Measurements from ENCODE around the gene KLHL29.

Gene KLHL29

DNA sequence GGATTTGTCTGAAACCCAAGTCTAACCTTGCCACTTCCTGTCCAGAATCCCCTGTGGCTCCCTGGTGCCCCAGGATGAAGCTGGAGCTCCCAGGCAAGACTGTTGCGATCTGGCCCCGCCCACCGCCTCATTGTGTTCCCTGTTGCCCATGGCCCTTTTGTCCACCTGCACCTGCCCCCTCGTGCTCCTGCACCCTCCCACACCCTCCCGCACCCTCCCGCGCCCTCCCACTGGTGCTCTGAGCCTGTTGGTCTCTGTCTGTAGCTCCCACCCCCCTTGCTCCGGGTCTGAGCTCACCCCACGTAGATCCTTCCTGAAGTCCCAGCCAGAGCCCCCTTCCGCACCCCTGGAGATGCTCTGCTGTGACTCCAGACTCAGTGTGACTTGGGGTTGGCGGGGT, 297.5 kb downstream of the KLHL29 start:
- no peak for DNase-seq (ENCODE audit: low read depth, low spot score)

DNA sequence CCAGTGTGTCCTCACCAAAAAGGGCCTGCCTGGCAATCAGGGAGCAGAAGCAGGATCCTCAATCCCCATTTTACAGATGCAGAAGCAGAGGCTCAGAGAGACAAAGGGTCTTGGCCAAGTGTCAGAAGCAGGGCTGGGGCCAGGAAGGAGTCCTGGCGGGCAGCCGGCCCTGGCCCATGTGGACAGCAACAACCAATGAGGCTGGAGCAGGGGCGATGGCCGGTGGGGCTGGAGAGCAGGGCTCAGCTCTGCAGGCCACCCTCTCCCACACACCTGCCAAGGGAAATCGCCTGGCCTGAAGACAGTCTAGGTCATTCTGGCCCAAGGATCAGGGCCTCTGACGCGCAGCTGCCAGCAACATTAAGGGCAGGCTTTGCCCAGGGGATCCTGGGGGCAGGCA, 298.0 kb downstream of the KLHL29 start:
- no peak for DNase-seq (ENCODE audit: low read depth, low spot score)

DNA sequence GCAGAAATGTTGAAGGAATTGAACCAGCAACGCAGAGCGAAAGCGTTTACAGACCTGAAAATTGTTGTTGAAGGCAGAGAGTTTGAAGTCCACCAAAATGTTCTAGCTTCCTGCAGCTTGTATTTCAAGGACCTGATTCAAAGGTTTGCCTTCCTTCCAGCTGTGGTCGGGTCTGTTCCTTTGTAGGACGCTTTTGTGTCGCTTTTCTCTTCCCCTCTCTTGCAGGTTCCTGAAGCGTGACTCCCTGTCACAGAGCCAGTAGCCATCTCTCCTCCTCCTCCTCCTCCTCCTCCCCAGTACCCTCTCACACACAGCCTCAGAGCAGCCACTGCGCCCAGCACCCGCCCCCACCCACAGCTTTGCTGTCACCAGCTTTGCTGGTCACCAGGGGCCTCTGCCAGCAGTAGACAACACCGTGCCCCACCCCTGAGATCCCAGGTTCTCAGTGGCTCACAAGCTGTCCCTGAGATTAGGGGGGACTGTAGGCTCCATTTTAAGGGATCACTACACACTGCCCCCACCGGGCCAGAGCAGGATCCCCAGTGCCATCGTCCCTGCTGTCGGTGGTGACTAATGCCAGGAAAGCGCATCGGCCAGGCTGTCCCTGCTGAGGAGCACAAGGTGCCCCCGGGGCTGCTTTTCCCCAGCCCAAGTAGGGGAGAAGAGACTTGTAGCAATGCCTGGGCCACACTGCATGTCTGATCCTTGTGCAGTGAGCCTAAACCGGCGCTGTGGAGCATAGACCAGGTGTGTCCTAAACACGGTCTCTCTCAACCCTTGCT, 299.6 kb downstream of the KLHL29 start:
- DNase-seq (ENCODE audit: low read depth, low spot score), result no peak

DNA sequence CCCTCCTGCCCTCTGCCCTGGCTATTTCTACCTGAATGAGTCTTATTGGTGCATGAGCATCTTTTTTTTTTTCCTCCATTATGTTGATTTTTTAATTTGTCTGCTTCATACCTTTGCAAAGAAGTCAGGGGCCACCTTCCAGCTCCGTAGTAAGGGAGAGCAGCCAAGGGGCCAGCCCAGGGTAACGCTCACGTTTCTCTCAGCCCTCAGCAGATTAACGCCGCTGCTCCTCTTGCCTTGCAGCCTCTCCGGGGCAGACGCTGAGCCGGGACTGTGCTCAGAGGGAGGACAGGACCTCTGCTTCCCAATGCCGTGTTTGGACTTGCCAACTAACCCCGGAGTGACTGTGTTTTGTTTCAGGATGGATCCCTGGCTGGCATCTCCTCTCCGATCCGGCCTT, 300.2 kb downstream of the KLHL29 start:
- DNase-seq (ENCODE audit: low read depth, low spot score), result no peak

DNA sequence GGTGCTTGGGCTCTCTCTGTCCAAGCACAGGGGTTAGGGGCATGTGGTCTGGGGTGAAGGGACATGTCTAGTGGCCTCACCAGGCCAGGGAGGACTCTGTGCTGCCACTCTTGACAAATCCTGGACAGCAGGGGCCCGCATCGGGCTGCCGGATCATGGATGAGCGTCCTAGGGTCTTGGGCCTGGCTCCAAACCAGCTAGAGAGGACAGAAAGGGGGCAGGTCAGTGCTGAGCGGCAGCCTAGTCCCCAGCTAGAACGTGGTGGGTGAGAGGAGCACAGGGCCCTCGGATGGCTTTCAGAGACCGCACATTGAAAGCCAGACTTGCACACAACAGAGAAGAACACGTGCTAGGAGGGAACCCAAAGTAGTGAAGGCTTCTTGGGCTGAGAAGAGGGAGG, 300.7 kb downstream of the KLHL29 start:
- DNase-seq (ENCODE audit: low read depth, low spot score), result no peak

DNA sequence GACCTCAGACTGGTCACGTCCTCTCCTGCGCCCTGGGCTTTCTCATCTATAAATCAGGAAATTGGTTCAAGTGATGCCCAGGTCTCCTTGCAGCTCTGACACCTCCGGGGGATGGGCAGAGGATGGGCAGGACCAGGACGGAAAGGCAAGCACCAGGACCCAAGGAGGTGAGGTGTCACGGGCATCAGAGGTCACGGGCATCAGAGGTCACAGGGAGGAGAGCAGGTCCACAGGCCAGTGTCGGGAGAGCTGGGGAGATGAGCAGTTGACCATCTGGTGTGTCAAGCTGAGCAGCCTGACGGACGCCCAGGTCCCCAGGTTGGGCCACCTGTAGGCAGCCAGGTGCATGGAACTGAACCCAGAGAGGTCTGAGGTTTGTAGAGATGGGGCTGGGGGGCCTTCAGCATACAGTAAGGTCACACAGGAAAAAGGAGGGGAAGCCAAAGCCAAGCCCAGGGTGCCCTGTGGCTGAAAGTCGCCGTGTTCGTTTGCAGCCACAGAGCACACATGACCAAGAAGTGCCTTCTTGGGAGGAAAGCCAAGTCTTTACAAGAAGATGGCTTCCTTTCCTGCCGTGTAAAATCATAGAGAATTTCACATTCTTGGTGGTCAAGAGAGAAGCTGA, 301.5 kb downstream of the KLHL29 start:
- no peak for DNase-seq (ENCODE audit: low read depth, low spot score)

DNA sequence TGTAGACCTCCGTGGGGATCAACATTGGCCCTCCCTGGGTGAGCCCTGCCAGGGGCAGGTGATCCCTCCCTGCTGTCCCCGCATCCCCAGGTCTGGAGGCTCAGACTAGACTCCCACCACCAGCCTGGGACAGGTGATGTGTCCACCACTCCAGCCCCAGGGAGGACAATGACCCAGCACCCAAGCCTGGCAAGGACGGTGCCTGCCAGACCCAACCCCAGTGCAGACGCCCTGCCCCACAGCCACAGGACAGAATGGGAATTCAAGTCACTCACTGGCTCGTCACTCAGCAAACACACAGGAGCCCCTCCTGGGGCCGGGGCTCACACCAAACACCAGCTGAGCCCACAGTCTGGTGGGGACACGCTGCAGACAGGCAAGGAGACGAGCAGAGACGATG, 302.2 kb downstream of the KLHL29 start:
- DNase-seq (ENCODE audit: low read depth, low spot score), result no peak

DNA sequence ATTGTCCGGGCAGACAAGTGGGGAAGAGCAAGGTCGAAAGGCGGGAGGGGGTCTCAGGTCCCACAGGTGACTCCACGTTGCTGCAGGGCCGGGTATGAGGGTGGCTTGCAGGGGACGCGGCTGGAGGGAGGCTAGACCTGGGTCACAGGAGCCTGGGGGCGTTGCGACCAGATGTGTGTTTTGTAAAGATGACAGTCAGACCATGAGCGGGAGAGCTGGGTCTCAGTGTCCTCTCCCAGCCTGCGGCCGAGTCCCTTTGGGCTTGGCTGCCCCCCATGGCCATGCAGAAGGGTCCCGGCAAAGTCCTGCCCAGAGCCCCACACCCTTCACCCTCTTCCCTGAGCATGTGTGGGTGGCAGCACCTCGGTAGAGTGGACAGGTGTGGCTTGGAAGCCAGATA, 302.7 kb downstream of the KLHL29 start:
- no peak for DNase-seq (ENCODE audit: low read depth, low spot score)

DNA sequence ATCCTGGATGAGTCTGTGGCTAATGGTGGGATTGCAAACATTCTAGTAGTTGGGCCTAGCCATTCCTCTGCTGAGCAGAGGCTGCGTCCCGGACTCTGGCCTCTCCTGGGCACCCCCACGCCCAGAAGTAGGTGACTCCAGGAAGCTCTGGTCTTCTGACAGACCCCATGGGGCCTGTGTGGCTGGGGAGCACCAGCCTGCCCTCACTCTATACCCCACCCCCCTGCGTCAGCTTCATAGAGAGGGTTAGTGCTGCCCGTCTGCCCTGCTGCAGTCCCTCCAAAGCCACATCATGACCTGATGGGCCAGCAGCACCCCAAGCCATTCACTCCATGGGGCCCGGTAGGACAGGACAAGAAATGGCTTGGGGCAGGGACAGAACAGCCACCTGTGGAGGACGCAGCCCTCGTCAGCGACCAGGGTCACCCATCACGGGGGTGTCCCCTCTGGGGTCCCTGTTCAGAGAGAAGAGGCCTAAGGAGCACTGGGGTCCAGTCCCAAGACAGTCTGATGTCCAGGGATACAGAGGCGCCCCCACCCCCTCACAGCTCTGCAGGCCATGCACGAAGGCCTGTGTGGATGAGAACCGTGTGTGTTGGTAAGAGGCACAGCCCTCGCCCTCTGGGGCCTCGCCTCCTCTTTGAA, 303.6 kb downstream of the KLHL29 start:
- no peak for DNase-seq (ENCODE audit: low read depth, low spot score)

DNA sequence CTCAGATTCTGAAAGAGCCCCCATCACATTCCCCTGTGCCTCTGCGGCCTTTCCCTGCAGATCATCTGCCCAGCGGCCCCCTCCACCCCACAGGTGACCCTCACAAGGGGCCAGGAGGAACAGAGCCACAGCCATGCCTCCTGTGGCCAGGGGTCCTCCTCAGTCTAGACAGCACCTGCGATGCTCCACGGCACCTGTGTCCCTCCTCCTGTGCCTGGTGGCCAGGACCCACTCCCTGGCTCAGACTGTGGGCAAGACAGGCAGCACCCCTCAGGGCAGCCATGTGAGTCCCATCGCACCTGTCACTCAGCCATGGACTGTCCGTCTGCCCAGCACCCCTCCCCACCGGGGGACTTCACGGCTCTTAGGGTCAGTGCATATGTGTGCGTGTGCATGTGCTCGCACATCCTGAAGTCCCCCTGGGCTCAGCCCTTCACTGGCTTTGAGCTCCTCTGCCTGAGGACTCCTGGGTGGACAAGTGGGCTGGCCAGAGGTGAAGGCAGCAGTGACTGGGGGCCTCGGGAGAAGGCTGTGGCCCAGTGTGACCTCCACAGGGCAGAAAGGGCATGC, 304.2 kb downstream of the KLHL29 start:
- no peak for DNase-seq (ENCODE audit: low read depth, low spot score)

DNA sequence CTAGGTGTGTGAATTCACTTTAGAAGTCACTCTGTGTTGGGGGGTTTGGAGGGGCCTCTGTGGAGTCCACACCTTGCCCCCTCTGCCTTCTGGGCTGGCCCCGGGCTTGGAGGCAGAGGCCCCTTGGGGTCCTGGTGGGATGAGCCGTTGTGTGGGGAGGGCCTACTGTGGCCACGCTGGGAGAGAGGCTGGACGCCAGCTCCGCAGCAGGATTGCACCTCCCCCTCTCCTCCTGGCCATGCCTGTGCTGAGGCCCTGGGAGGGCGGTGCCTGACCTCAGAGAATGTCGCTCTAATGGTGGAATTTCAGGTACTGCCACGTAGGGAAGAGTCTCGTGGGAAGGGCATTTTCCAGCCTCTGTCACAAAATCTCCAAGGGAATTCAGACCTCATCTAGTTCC, 304.9 kb downstream of the KLHL29 start:
- DNase-seq (ENCODE audit: low read depth, low spot score), result no peak

DNA sequence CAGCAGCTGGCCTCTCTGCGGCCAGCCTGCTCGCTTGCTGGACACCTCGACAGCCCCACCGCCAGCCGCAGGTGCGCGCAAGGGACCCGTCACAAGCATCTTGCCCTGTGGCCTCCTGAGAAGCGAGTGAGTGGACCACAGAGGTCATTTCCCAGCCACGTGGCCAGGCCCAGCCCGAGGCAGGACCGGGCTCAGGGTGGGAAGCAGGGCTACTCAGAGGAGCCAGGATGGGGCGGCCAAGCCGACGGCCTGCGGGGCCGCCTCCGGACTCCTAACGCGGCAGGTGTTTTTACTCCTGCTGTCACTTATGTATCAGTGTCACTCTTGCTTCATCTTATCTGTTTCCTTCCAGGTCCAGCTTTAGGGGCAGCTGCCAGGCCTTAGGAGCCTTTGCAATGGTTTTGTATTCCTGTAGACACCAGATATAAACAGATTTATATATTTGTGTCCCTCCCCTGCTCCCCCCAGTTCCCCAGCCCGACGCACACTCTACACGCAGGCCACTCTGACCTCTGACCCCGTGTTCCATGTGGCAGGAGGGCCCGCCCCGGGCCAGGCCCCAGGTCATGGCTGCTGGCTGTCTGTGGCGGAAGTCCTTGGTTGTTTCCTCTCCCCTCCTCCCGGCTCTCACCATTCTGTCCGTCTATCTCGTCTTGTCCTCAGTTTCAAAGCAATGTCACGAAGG, 305.6 kb downstream of the KLHL29 start:
- no peak for DNase-seq (ENCODE audit: low read depth, low spot score)

DNA sequence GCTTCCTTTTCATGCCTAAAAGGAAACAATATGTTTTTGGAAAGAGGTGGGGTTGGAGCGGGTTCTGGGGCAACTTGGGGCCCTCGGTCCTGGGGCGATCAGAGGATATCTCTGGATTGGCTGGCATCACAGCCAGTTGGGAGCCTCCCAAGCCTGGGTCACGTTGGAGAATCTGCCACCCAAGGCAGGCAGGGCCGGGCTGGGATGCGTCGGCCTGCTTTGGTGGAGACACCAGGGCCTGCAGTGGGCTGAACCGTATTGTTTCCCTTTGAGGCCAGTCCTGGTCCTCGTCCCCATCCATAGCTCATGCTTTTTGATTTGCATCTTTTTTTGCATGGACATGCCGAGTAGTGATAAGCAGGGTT, 306.1 kb downstream of the KLHL29 start:
- DNase-seq (ENCODE audit: low read depth, low spot score), result no peak

DNA sequence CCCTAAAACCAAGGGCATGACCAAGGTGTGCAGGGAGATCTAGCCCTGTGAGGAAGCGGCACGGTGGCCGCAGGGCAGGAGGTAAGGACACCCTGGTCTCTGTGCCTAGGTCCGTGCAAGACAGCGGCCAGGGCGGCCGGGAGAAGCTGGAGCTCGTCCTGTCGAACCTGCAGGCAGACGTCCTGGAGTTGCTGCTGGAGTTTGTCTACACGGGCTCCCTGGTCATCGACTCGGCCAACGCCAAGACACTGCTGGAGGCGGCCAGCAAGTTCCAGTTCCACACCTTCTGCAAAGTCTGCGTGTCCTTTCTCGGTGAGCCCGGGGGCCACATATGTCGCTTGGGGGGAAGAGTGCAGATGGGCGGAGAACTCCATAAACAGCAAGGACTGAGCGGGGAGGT, 306.6 kb downstream of the KLHL29 start:
- no peak for DNase-seq (ENCODE audit: low read depth, low spot score)

DNA sequence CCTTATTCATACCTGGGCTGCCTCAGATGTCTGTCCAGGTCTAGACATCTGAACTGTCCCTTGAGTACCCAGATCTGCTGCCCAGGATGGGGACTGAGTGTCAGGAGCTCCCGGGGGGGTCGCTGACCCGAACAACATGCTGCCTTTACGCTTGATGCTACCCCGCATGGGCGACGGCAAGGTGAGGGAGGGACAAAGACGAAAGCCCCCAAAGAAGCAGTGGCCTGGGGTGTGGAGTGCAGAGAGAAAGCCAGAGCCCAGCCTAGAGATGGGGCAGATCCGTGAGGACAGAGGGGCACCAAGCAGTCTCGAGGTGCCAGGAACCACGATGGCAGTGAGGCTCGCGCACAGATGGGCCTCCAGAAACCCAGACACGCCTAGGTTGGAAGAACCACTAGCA, 307.3 kb downstream of the KLHL29 start:
- DNase-seq (ENCODE audit: low read depth, low spot score), result no peak

DNA sequence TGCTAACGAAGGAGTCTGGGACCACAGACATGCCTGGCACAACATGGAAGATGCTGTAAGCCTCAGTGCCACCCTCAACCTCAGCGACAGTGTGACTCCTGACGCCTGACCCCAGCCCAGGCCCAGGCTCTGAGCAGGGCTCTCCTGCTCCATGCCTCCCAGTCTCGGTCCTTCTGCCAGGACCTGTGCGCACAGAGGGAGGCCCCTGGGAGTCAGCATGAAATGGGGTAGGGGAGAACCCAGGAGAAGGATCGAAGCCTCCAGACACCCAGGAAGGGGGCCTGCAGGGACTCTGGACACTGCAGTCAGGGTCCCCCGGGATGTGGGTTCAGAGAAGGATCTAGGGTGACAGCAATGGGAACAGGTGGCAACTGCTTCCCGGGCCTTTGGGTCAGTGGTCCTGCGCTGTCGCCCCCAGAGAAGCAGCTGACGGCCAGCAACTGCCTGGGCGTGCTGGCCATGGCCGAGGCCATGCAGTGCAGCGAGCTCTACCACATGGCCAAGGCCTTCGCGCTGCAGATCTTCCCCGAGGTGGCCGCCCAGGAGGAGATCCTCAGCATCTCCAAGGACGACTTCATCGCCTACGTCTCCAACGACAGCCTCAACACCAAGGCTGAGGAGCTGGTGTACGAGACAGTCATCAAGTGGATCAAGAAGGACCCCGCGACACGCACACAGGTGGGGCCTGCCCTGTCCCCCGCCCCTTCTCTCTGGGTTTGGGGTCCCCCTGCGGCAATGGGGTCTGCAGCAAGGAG, 308.0 kb downstream of the KLHL29 start:
- DNase-seq (ENCODE audit: low read depth, low spot score), result no peak

DNA sequence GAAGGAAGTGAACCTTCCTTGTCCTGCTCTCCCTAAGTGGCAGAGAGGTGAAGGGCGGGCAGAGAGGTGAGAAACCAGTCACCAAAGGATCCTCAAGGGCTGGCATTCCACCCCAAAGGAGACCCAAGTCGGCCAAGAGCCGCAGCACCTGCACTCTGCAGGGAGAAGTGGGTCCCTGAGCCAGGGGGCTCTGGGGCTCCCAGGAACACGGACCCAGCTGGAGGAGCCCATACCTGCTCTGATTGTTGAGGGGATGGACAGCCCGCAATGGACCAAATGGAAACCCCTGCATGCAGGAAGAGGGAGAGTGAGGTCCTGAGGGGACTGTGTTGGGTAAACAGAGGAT, 308.6 kb downstream of the KLHL29 start:
- no peak for DNase-seq (ENCODE audit: low read depth, low spot score)

DNA sequence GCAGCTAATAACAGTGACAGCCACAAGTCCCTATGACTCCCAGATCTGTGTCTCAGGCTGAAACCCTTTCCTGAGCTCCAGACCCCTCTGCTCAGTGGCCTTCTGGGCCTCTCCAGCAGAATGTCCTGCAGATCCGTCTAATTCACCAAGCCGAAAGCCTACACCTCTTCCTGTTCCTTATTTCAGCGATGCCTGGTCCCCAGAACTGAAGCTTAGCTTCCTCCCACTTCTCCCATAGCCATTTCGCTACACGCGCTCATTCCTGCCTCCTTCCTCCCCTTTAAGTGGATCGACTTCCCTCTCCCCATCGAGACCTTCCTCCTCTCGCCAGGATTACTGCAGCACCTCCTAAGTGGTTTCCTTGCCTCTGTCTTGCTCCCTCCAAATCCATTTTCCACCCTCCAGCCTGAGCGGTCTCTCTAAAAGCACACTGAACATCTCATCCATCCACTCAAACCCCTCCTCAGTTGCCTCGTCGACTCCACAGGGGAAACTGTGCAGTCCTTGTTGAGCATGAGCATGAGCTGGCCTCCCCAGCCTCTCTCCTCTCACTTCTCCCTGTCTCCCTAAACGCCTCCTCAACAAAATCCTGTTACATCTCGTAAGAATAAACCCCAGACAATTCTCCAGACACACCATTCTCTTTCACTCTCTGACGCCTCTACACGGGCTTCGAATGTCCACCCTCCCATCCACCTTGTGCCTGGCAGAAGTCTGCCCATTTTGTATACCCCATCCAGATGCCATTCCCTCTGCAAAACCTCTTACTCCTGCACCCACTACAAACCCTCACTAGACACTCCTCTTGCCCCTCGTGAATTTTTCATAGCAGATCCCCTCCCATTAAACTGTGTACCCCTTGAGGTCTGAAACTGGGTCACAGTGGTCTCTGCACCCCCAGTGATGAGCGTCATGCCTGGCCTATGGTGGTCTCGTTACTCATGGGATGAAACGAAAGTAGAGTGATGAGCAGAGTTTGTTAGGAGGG, 309.4 kb downstream of the KLHL29 start:
- no peak for DNase-seq (ENCODE audit: low read depth, low spot score)

DNA sequence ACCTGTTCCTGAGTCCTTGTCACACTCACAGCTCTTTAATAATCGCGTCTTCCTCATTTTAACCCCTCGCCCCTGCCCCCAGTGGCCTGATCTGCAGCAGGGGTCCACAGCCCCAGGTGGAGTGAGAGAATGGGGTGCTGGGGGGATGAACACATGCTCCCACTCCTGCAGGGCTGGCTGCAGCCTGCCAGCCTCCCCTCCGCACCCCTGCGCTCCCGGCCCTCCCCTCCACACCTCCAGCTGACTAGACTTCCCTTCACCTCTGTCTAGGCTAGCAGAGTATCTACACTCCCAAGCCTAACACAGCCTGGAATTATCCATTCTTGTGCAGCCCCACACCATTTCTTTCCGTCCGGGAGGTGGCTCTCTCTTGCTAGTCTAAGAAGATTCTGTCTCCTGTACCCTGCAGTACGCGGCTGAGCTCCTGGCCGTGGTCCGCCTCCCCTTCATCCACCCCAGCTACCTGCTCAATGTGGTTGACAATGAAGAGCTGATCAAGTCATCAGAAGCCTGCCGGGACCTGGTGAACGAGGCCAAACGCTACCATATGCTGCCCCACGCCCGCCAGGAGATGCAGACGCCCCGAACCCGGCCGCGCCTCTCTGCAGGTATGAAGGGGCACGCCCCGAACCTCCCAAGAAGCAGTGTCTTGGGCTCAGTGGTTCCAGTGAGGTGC, 310.4 kb downstream of the KLHL29 start:
- DNase-seq (ENCODE audit: low read depth, low spot score), result no peak
